GM12878 (cell line): Measurements from ENCODE around the gene COASY. TPM values are rescaled to one million over a fixed set of nuclear protein-coding genes. Genes with fewer than 3 reads are reported as not detected.

ENCODE experiments used
- ATF3 ChIP-seq: IDR thresholded peaks from 2 replicates; pipeline ENCODE4 v1.6.1; 2011; ENCODE audit warnings: low read depth, mild to moderate bottlenecking, low read length, moderate library complexity, borderline replicate concordance; ENCODE audit errors: extremely low read depth
- BHLHE40 ChIP-seq, 2 experiments: fragments of 450-650 bp in 1 of 2; IDR thresholded peaks; 2 replicates each; pipeline ENCODE4 v1.6.1; 2011 to 2017; ENCODE audit warnings: low read depth in 2 of 2, borderline replicate concordance in 1 of 2, improper control_type of control experiment in 1 of 2, low read length in 1 of 2, mild to moderate bottlenecking in 1 of 2
- FOS ChIP-seq: IDR thresholded peaks from 3 replicates; pipeline ENCODE4 v1.6.1; 2011; ENCODE audit warnings: borderline replicate concordance; ENCODE audit not compliant: insufficient read length; ENCODE audit errors: extremely low read depth
- IKZF1 ChIP-seq: fragments of 450-650 bp; conservative IDR thresholded peaks from 2 replicates; pipeline ENCODE4 v1.6.1; 2017; ENCODE audit warnings: antibody characterized with exemption, mild to moderate bottlenecking
- NFXL1 ChIP-seq: fragments of 450-650 bp; IDR thresholded peaks from 2 replicates; pipeline ENCODE4 v1.6.1; 2017; ENCODE audit warnings: antibody characterized with exemption, mild to moderate bottlenecking, borderline replicate concordance
- PKNOX1 ChIP-seq: fragments of 450-650 bp; IDR thresholded peaks from 2 replicates; pipeline ENCODE4 v1.6.1; 2016; ENCODE audit warnings: mild to moderate bottlenecking
- PML ChIP-seq: IDR thresholded peaks from 2 replicates; pipeline ENCODE4 v1.6.1; 2012; ENCODE audit warnings: low read length, inconsistent platforms
- POU2F2 ChIP-seq: IDR thresholded peaks from 3 replicates; pipeline ENCODE4 v1.6.1; 2011; ENCODE audit warnings: low read depth, mild to moderate bottlenecking, low read length, borderline replicate concordance
- SREBF2 ChIP-seq: IDR thresholded peaks from 2 replicates; pipeline ENCODE4 v1.6.1; 2012; ENCODE audit warnings: mild to moderate bottlenecking, low read length
- TBL1XR1 ChIP-seq: IDR thresholded peaks from 2 replicates; pipeline ENCODE4 v1.6.1; 2012; ENCODE audit warnings: low read depth, low read length, improper control_type of control experiment
- USF2 ChIP-seq: IDR thresholded peaks from 2 replicates; pipeline ENCODE4 v1.6.1; 2011; ENCODE audit warnings: low read depth, low read length, improper control_type of control experiment, borderline replicate concordance
- polyA plus RNA-seq, 11 experiments: library from polyadenylated mRNA; depleted of rRNA in 4 of 11; unstranded in 6 of 11; stranded (reverse) in 5 of 11; fragments of >200 nt; fragmentation: Nextera tagmentation in 4 of 11; fragmentation: Illumina TruSeq in 1 of 11; extraction: Ambion mirVana in 4 of 11; extraction: Trizol in 1 of 11; gene quantifications; 1 replicate in 1 of 11; 2 replicates in 10 of 11; pipeline versions ENCODE4 v1.2.1 to v1.2.3, GENCODE V29; 2011 to 2016; ENCODE audit warnings: inconsistent platforms in 2 of 11, missing spikeins in 2 of 11, low read depth in 1 of 11
- total RNA-seq, 4 experiments: library from RNA; depleted of rRNA in 3 of 4; stranded (reverse); fragments of >200 nt in 3 of 4; fragmentation: Illumina TruSeq in 1 of 4; extraction: Trizol in 1 of 4; gene quantifications; 2 replicates each; pipeline versions ENCODE4 v1.2.1 to v1.2.3, GENCODE V29; 2013 to 2021

Gene COASY
- total and polyA plus RNA-seq, 10 of the 15 experiments (the other 5 are each of a cell fraction or from before 2014, with no cell fraction given), result 18.6 to 93.9 (median 43.2) TPM

- TF ChIP-seq USF2, result peak; percentile 95
- peak; percentile 0; the same call in 1 of the 3 replicates for TF ChIP-seq POU2F2
- TF ChIP-seq PKNOX1, result peak; percentile 13; the same call in 1 of the 2 replicates
- TF ChIP-seq PML, result no peak
- peak; percentile 70 for TF ChIP-seq IKZF1
- TF ChIP-seq ATF3, result peak; percentile 92; the same call in 1 of the 2 replicates
- no peak for TF ChIP-seq FOS
- no peak for TF ChIP-seq SREBF2
- TF ChIP-seq TBL1XR1, result no peak
- TF ChIP-seq BHLHE40 (IDR thresholded peaks at IDR 0.05; ENCODE audit: borderline replicate concordance in 1 of 2, low read depth in 2 of 2, low read length in 1 of 2), result peak; percentile 49 to 89; a peak in 3 of 4 replicates
- no peak for TF ChIP-seq NFXL1
Measured at GRCh38 chr17:42566883-42567573, 5.1 kb downstream of the COASY start, which contains the start of gene MLX (continued).
